ENCODE measurements around the gene STEAP3.

DNA sequence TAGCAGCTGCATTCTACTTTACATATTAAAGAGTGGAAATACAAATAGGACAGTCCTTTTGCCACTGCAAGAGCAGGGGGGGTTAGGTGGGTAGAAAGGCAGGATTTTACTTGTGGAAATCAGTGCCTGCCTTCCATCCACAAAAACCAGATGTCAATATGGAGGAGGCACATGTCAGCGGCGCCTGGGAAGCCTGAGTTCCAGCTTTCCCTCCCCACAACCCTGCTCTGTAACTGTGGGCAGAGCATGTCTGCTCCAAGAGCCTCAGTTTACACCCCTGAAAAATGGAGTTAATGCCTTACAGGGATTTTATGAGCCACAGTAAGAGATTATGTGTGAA lies 32.9 kb downstream of the STEAP3 start:
- TF ChIP-seq EZH2phosphoT487 (IDR thresholded peaks at IDR 0.05; ENCODE audit: low read depth) (no peak), CTCF (IDR thresholded peaks at IDR 0.05; ENCODE audit: low read depth, low read length) (no peak)
